Keratinocyte (primary cell): ENCODE data around the gene KDM6B. TPM values are rescaled to one million over a fixed set of nuclear protein-coding genes. Genes with fewer than 3 reads are reported as not detected.
A peak's percentile ranks its signal among the peaks of the same experiment; 100 is the strongest.

Experiments used
- DNase-seq: peaks from one replicate; pipeline ENCODE4 v3.0.0-alpha.2; 2011; ENCODE audit warnings: low read depth, missing footprints, low spot score
- FAIRE-seq: peaks from 2 replicates; lab custom pipeline; 2011; peaks lifted over from hg19 to GRCh38; lab: Jason Lieb, UNC
- H2AFZ ChIP-seq: 2 replicates; pipeline ENCODE4 v1.6.0; 2012; ENCODE audit warnings: low read length, control low read depth, inconsistent platforms; ENCODE audit not compliant: control insufficient read depth
- H3K27ac ChIP-seq: 2 replicates; pipeline ENCODE4 v1.5.1; 2011; ENCODE audit warnings: low read length; ENCODE audit not compliant: control insufficient read depth, insufficient read depth
- H3K27me3 ChIP-seq: 3 replicates; pipeline ENCODE4 v1.6.0; 2011; ENCODE audit warnings: low read length; ENCODE audit not compliant: control insufficient read depth, insufficient read depth; ENCODE audit errors: extremely low read depth
- H3K36me3 ChIP-seq, 2 experiments: 2 replicates in 1 of 2; 3 replicates in 1 of 2; pipeline ENCODE4 v1.5.1; 2011; ENCODE audit warnings: low read length in 2 of 2, mild to moderate bottlenecking in 1 of 2; ENCODE audit not compliant: control insufficient read depth in 2 of 2, insufficient read depth in 2 of 2; ENCODE audit errors: extremely low read depth in 1 of 2
- H3K4me1 ChIP-seq: 3 replicates; pipeline ENCODE4 v1.5.1; 2011; ENCODE audit warnings: low read length; ENCODE audit not compliant: control insufficient read depth, insufficient read depth; ENCODE audit errors: extremely low read depth
- H3K4me2 ChIP-seq: 3 replicates; pipeline ENCODE4 v1.6.0; 2011; ENCODE audit warnings: low read depth, low read length; ENCODE audit not compliant: control insufficient read depth, insufficient read depth; ENCODE audit errors: extremely low read depth
- H3K4me3 ChIP-seq, 3 experiments: fragments of 200-600 bp in 1 of 3; sonication (generic) in 1 of 3; 2 replicates in 2 of 3; 3 replicates in 1 of 3; pipeline ENCODE4 v1.5.1; 2011 to 2016; ENCODE audit warnings: low read length in 3 of 3, mild to moderate bottlenecking in 3 of 3, control low read depth in 2 of 3, inconsistent platforms in 1 of 3, low read depth in 1 of 3, mixed read lengths in 1 of 3, mixed run types in 1 of 3, moderate library complexity in 1 of 3; ENCODE audit not compliant: control insufficient read depth in 2 of 3, insufficient read depth in 2 of 3; ENCODE audit errors: extremely low read depth in 1 of 3
- H3K79me2 ChIP-seq: 2 replicates; pipeline ENCODE4 v1.6.0; 2012; ENCODE audit warnings: low read length; ENCODE audit not compliant: control insufficient read depth, insufficient read depth
- H3K9ac ChIP-seq: 3 replicates; pipeline ENCODE4 v1.6.0; 2011; ENCODE audit warnings: low read length; ENCODE audit not compliant: control insufficient read depth, insufficient read depth; ENCODE audit errors: extremely low read depth
- H3K9me1 ChIP-seq: 3 replicates; pipeline ENCODE4 v1.6.0; 2011; ENCODE audit warnings: low read length; ENCODE audit not compliant: control insufficient read depth, insufficient read depth; ENCODE audit errors: extremely low read depth
- H3K9me3 ChIP-seq: 2 replicates; pipeline ENCODE4 v1.5.1; 2012; ENCODE audit warnings: low read depth, low read length; ENCODE audit not compliant: control insufficient read depth
- H4K20me1 ChIP-seq: 3 replicates; pipeline ENCODE4 v1.6.0; 2011; ENCODE audit warnings: low read length; ENCODE audit not compliant: control insufficient read depth, insufficient read depth; ENCODE audit errors: extremely low read depth
- CTCF ChIP-seq, 3 experiments: IDR thresholded peaks in 1 of 3; conservative IDR thresholded peaks in 1 of 3; optimal IDR thresholded peaks in 1 of 3; 2 replicates in 2 of 3; 3 replicates in 1 of 3; pipeline versions ENCODE3 to v1.5.1; 2011; ENCODE audit warnings: low read length in 3 of 3, mild to moderate bottlenecking in 3 of 3, moderate library complexity in 2 of 3, control low read depth in 1 of 3, inconsistent platforms in 1 of 3; ENCODE audit not compliant: insufficient read depth in 2 of 3; ENCODE audit errors: extremely low read depth in 1 of 3
- EZH2 ChIP-seq: IDR thresholded peaks from one replicate; pipeline ENCODE4 v1.6.1; 2012; ENCODE audit warnings: inconsistent platforms, mild to moderate bottlenecking, low read length, moderate library complexity
- dilution Hi-C: fragments of 300-500 bp; cut with MboI; formaldehyde crosslinking; loops from one replicate; pipeline ENCODE4 v1.7.0; 2020; ENCODE audit warnings: low sequenced_read_pairs; ENCODE audit not compliant: extremely low pct_ligation_motif_present
- polyA plus RNA-seq, 5 experiments: library from polyadenylated mRNA; depleted of rRNA in 3 of 5; stranded (reverse) in 3 of 5; stranded (forward) in 1 of 5; unstranded in 1 of 5; fragments of >200 nt; gene quantifications; 1 replicate in 1 of 5; 2 replicates in 3 of 5; 3 replicates in 1 of 5; pipeline versions ENCODE4 v1.2.1 to v1.2.3, GENCODE V29; 2011 to 2012; ENCODE audit warnings: missing spikeins in 2 of 5, low read depth in 1 of 5, low replicate concordance in 1 of 5

The KDM6B gene
- polyA plus RNA-seq, 1 donor (not counting 4 experiments of a cell fraction or from before 2014, with no cell fraction given), result 1.6 TPM

GRCh38 chr17:7854851-7855659 is 21.0 kb downstream of the KDM6B start, which contains the start of gene TMEM88:
TSS of gene TMEM88 (plus strand) at chr17:7855066. CDS start at chr17:7855075, 9 bp downstream.
- peaks cover 23 to 33% of the 10 kb centered on the region in 2 experiments for H3K36me3 ChIP-seq
- dilution Hi-C loops, result no loop called here
- DNase-seq, result no peak

GRCh38 chr17:7855660-7856010 is 21.6 kb downstream of the KDM6B start:
- DNase-seq (no peak), FAIRE-seq (no peak)
- dilution Hi-C loops, result no loop called here
- H3K36me3 ChIP-seq, result peaks cover 20 to 28% of the 10 kb centered on the region in 2 experiments
- H3K79me2 ChIP-seq, result peaks cover 32% of the 10 kb centered on the region
- peak overlapping the region; percentile 79 for H3K9ac ChIP-seq
- no peak overlapping the region for H3K27ac ChIP-seq
- peaks cover 45% of the 10 kb centered on the region for H3K4me1 ChIP-seq
- peak overlapping the region; percentile 97 for H3K4me2 ChIP-seq
- H2AFZ ChIP-seq, result no peak overlapping the region
- TF ChIP-seq EZH2 (no peak), CTCF (optimal IDR thresholded peaks at IDR 0.05 in 1 of 3, IDR thresholded peaks at IDR 0.05 in 1 of 3, conservative IDR thresholded peaks at IDR 0.05 in 1 of 3; ENCODE audit: extremely low read depth in 1 of 3, insufficient read depth in 2 of 3, low read length in 3 of 3) (no peak)
- peaks cover 8% of the 10 kb centered on the region for H4K20me1 ChIP-seq
- peak overlapping the region in 2 of 3 experiments; percentile 64 to 98 for H3K4me3 ChIP-seq
- no peaks in the 10 kb centered on the region for H3K27me3 ChIP-seq
- no peaks in the 10 kb centered on the region for H3K9me1 ChIP-seq
- no peaks in the 10 kb centered on the region for H3K9me3 ChIP-seq

More at GRCh38 chr17:7854851-7855659, 21.0 kb downstream of the KDM6B start, which contains the start of gene TMEM88:
- peak within 1 kb of the TSS; percentile 73 for H3K27ac ChIP-seq
- H3K9me3 ChIP-seq, result no peaks in the 10 kb centered on the region
- peaks cover 32% of the 10 kb centered on the region for H3K79me2 ChIP-seq
- H3K9me1 ChIP-seq, result no peaks in the 10 kb centered on the region
- H3K4me3 ChIP-seq, result peak within 1 kb of the TSS in 2 of 3 experiments; percentile 64 to 98
- no peak within 1 kb of the TSS for H2AFZ ChIP-seq
- H3K27me3 ChIP-seq, result no peaks in the 10 kb centered on the region
- H4K20me1 ChIP-seq, result peaks cover 8% of the 10 kb centered on the region
- TF ChIP-seq EZH2 (no peak), CTCF (optimal IDR thresholded peaks at IDR 0.05 in 1 of 3, IDR thresholded peaks at IDR 0.05 in 1 of 3, conservative IDR thresholded peaks at IDR 0.05 in 1 of 3; ENCODE audit: extremely low read depth in 1 of 3, insufficient read depth in 2 of 3, low read length in 3 of 3) (no peak)
- FAIRE-seq, result no peak
- H3K4me2 ChIP-seq, result peak within 1 kb of the TSS; percentile 97
- peak within 1 kb of the TSS; percentile 79 for H3K9ac ChIP-seq
- H3K4me1 ChIP-seq, result peaks cover 45% of the 10 kb centered on the region
